ENCODE data around the gene ART1. TPM values are rescaled to one million over a fixed set of nuclear protein-coding genes. Genes with fewer than 3 reads are reported as not detected.

ART1 gene
- total RNA-seq, 1 donor from 2014 or later, result not detected

- no peak overlapping the region for H3K4me3 Mint-ChIP-seq (ENCODE audit: unreplicated experiment)
- DNase-seq, result no peak
- no peak for TF ChIP-seq CTCF (IDR thresholded peaks at IDR 0.05; ENCODE audit: partially characterized antibody, unreplicated experiment)
- H3K36me3 Mint-ChIP-seq (ENCODE audit: unreplicated experiment), result no peaks in the 10 kb centered on the region
- H3K27ac Mint-ChIP-seq (ENCODE audit: unreplicated experiment), result no peak overlapping the region
- H3K27me3 Mint-ChIP-seq (ENCODE audit: unreplicated experiment), result no peaks in the 10 kb centered on the region
- H3K4me1 Mint-ChIP-seq (ENCODE audit: low read depth, unreplicated experiment), result no peaks in the 10 kb centered on the region
- peaks cover 3% of the 10 kb centered on the region for H3K9me3 Mint-ChIP-seq (ENCODE audit: unreplicated experiment)
These were observed 39.9 kb downstream of the ART1 start for GRCh38 chr11:3684819-3685172.

GRCh38 chr11:3685923-3686322, 41.0 kb downstream of the ART1 start:
- H3K27me3 Mint-ChIP-seq (ENCODE audit: unreplicated experiment), result no peaks in the 10 kb centered on the region
- no peaks in the 10 kb centered on the region for H3K36me3 Mint-ChIP-seq (ENCODE audit: unreplicated experiment)
- no peak for DNase-seq
- peaks cover 3% of the 10 kb centered on the region for H3K9me3 Mint-ChIP-seq (ENCODE audit: unreplicated experiment)
- no peak overlapping the region for H3K4me3 Mint-ChIP-seq (ENCODE audit: unreplicated experiment)
- H3K4me1 Mint-ChIP-seq (ENCODE audit: low read depth, unreplicated experiment), result no peaks in the 10 kb centered on the region
- no peak for TF ChIP-seq CTCF (IDR thresholded peaks at IDR 0.05; ENCODE audit: partially characterized antibody, unreplicated experiment)
- H3K27ac Mint-ChIP-seq (ENCODE audit: unreplicated experiment), result no peak overlapping the region

- Mint-ChIP-seq H3K4me3 (ENCODE audit: unreplicated experiment) (no peak overlapping the region), H3K9me3 (ENCODE audit: unreplicated experiment) (peaks cover 3% of the 10 kb centered on the region), H3K27ac (ENCODE audit: unreplicated experiment) (no peak overlapping the region), H3K4me1 (ENCODE audit: low read depth, unreplicated experiment) (no peaks in the 10 kb centered on the region), H3K36me3 (ENCODE audit: unreplicated experiment) (no peaks in the 10 kb centered on the region), H3K27me3 (ENCODE audit: unreplicated experiment) (no peaks in the 10 kb centered on the region)
- no peak for DNase-seq
- TF ChIP-seq CTCF (IDR thresholded peaks at IDR 0.05; ENCODE audit: partially characterized antibody, unreplicated experiment), result no peak
These were observed 41.8 kb downstream of the ART1 start for GRCh38 chr11:3686751-3687150.

DNA sequence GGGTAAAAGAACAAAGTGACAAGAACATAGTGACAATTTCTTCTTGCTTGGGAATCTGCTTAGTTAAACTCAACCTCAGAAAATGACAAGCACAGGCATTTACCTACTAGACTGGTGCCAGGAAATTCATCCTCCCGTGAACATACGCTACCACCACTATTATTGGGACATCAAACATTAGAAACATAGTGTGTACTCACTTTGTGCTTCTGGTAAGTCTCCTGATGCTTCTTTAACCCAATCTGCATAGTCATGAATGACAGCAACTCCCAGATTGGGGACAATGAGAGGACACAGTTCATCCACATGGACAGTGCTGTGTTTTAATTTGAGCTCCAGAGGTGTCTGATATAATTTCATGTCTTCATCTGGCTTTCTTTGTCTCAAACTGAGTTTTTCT, 55.5 kb downstream of the ART1 start:
- no peaks in the 10 kb centered on the region for H3K4me1 Mint-ChIP-seq (ENCODE audit: low read depth, unreplicated experiment)
- no peak overlapping the region for H3K27ac Mint-ChIP-seq (ENCODE audit: unreplicated experiment)
- H3K9me3 Mint-ChIP-seq (ENCODE audit: unreplicated experiment), result no peaks in the 10 kb centered on the region
- no peak overlapping the region for H3K4me3 Mint-ChIP-seq (ENCODE audit: unreplicated experiment)
- peaks cover 1% of the 10 kb centered on the region for H3K27me3 Mint-ChIP-seq (ENCODE audit: unreplicated experiment)
- H3K36me3 Mint-ChIP-seq (ENCODE audit: unreplicated experiment), result no peaks in the 10 kb centered on the region
- TF ChIP-seq CTCF (IDR thresholded peaks at IDR 0.05; ENCODE audit: partially characterized antibody, unreplicated experiment), result no peak
- DNase-seq, result no peak

- Mint-ChIP-seq H3K27me3 (ENCODE audit: unreplicated experiment) (peaks cover 1% of the 10 kb centered on the region), H3K36me3 (ENCODE audit: unreplicated experiment) (no peaks in the 10 kb centered on the region), H3K4me1 (ENCODE audit: low read depth, unreplicated experiment) (no peaks in the 10 kb centered on the region), H3K4me3 (ENCODE audit: unreplicated experiment) (no peak overlapping the region), H3K9me3 (ENCODE audit: unreplicated experiment) (no peaks in the 10 kb centered on the region), H3K27ac (ENCODE audit: unreplicated experiment) (no peak overlapping the region)
- no peak for DNase-seq
- no peak for TF ChIP-seq CTCF (IDR thresholded peaks at IDR 0.05; ENCODE audit: partially characterized antibody, unreplicated experiment)
These were observed 56.0 kb downstream of the ART1 start for GRCh38 chr11:3700910-3701309.

Measured in glutamatergic neuron (in vitro differentiated cells).